Measurements from ENCODE around the gene KNDC1. TPM values are rescaled to one million over a fixed set of nuclear protein-coding genes. Genes with fewer than 3 reads are reported as not detected.

KNDC1 gene
- polyA plus RNA-seq, 1 experiment, result 1.0 TPM

- no peaks in the 10 kb centered on the region for H3K36me3 ChIP-seq (ENCODE audit: control insufficient read depth, insufficient read depth, low read length)
- ChIA-PET CTCF (interaction anchor here (0.6 to 2.1 kb wide), 6 partner anchors 10 to 772 kb away, joined by 3 to 8 read pairs (median 5); no protein-coding TSS in a partner anchor), POLR2A (no interaction called here)
- no peak for DNase-seq (ENCODE audit: low read depth)
- no peaks in the 10 kb centered on the region; the same call in 1 of the 2 replicates for H3K27me3 ChIP-seq (ENCODE audit: control insufficient read depth, insufficient read depth, low read length)
- peak; percentile 68 for TF ChIP-seq CTCF (IDR thresholded peaks at IDR 0.05; ENCODE audit: insufficient read depth, low read depth, low read length)
- no peak overlapping the region for H3K4me3 ChIP-seq (ENCODE audit: low read depth, low read length)
These were observed 97.6 kb downstream of the KNDC1 start for GRCh38 chr10:133257489-133258065.

- CTCF ChIA-PET, result interaction anchor here (0.7 to 2.1 kb wide), 4 partner anchors 39 to 71 kb away, joined by 4 to 8 read pairs (median 6); no protein-coding TSS in a partner anchor
These were observed 98.2 kb downstream of the KNDC1 start for GRCh38 chr10:133258066-133258817.

GRCh38 chr10:133258818-133259601, 99.0 kb downstream of the KNDC1 start:
- Histone ChIP-seq H3K36me3 (ENCODE audit: control insufficient read depth, insufficient read depth, low read length) (no peaks in the 10 kb centered on the region), H3K27me3 (ENCODE audit: control insufficient read depth, insufficient read depth, low read length) (no peaks in the 10 kb centered on the region; the same call in 1 of the 2 replicates), H3K4me3 (ENCODE audit: low read depth, low read length) (no peak overlapping the region)
- ChIA-PET POLR2A (no interaction called here), CTCF (interaction anchor here (1.0 to 2.1 kb wide), 3 partner anchors 12 to 71 kb away, joined by 3 to 7 read pairs (median 6); no protein-coding TSS in a partner anchor)
- DNase-seq (ENCODE audit: low read depth), result peak; percentile 96
- no peak for TF ChIP-seq CTCF (IDR thresholded peaks at IDR 0.05; ENCODE audit: insufficient read depth, low read depth, low read length)

More at GRCh38 chr10:133258066-133258817, 98.2 kb downstream of the KNDC1 start:
- POLR2A ChIA-PET, result no interaction called here
- no peak for DNase-seq (ENCODE audit: low read depth)
- Histone ChIP-seq H3K4me3 (ENCODE audit: low read depth, low read length) (no peak overlapping the region), H3K27me3 (ENCODE audit: control insufficient read depth, insufficient read depth, low read length) (no peaks in the 10 kb centered on the region; the same call in 1 of the 2 replicates), H3K36me3 (ENCODE audit: control insufficient read depth, insufficient read depth, low read length) (no peaks in the 10 kb centered on the region)
- no peak for TF ChIP-seq CTCF (IDR thresholded peaks at IDR 0.05; ENCODE audit: insufficient read depth, low read depth, low read length)

GRCh38 chr10:133259602-133259989, 99.6 kb downstream of the KNDC1 start:
- DNase-seq (ENCODE audit: low read depth), result no peak
- Histone ChIP-seq H3K36me3 (ENCODE audit: control insufficient read depth, insufficient read depth, low read length) (no peaks in the 10 kb centered on the region), H3K4me3 (ENCODE audit: low read depth, low read length) (no peak overlapping the region), H3K27me3 (ENCODE audit: control insufficient read depth, insufficient read depth, low read length) (no peaks in the 10 kb centered on the region; the same call in 1 of the 2 replicates)
- POLR2A ChIA-PET, result no interaction called here
- CTCF ChIA-PET, result interaction anchor here (1.0 to 2.1 kb wide), 3 partner anchors 12 to 70 kb away, joined by 3 to 7 read pairs (median 6); no protein-coding TSS in a partner anchor
- TF ChIP-seq CTCF (IDR thresholded peaks at IDR 0.05; ENCODE audit: insufficient read depth, low read depth, low read length), result no peak
